HG02973 (cell line): Measurements from ENCODE around the gene CEP112.
"Not testable (repeated sequence)": the region's sequence is repeated elsewhere in the genome, so short reads cannot be mapped to it uniquely, and the experiment has no call there.

ENCODE experiments used
- ATAC-seq: cut with Tn5 transposase; IDR thresholded peaks from one replicate; pipeline ENCODE4 v1.9.1; 2021; ENCODE audit warnings: moderate library complexity; ENCODE audit not compliant: unreplicated experiment

CEP112 gene

DNA sequence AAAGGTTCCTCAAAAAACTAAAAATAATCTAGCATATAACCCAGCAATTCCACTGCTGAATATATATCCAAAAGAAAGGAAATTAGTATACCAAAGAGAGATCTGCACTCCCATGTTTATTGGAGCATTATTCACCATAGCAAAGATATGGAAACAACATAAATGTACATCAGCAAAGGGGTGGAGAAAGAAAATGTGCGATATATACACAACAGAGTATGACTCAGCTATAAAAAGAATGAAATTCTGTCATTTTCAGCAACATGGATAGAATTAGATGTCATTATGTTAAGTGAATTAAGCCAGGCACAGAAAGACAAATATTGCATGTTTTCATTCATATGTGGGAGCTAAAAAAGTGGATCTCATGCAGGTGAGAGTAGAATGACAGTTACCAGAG, 350.8 kb downstream of the CEP112 start:
- no peak for ATAC-seq

DNA sequence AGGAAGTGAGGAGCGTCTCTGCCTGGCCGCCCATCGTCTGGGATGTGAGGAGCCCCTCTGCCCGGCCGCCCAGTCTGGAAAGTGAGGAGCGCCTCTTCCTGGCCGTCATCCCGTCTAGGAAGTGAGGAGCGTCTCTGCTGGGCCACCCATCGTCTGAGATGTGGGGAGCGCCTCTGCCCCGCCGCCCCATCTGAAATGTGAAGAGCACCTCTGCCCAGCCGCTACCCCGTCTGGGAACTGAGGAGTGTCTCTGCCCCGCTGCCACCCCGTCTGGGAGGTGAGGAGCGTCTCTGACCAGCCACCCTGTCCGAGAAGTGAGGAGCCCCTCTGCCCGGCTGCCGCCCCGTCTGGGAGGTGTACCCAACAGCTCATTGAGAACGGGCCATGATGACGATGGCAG, 354.7 kb downstream of the CEP112 start:
- ATAC-seq, result not testable (repeated sequence)

DNA sequence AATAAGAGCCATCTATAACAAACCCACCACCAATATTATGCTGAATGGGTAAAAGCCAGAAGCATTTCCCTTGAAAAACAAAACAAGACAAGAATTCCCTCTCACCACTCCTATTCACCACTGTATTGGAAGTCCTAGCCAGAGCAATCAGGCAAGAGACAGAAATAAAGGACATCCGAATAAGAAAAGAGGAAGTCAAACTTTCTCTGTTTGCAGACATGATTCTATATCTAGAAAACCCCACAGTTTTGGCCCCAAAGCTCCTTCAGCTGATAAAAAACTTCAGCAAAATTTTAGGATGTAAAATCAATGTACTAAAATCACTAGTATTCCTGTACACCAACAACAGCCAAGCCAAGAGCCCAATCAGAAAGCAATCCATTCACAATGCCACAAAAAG, 358.7 kb downstream of the CEP112 start:
- no peak for ATAC-seq

DNA sequence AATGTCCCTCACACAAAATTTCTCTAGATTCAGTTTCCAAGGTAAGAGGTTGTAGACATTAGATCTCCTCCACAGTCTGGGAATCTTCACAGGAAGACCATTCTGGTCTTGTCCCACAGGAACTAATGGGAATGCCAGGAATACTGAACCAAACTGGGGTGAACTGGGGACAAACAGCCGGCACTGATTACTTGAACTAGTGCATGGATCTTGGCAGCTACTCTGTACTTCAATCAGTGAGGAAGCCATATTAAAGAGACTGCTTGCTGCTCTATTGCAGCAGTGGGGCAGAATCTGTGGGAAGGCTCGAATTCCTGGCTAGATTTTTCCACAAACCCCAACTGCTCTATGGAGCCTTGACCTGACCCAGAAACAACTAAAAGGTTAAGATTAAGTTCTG, 361.6 kb downstream of the CEP112 start:
- no peak for ATAC-seq

DNA sequence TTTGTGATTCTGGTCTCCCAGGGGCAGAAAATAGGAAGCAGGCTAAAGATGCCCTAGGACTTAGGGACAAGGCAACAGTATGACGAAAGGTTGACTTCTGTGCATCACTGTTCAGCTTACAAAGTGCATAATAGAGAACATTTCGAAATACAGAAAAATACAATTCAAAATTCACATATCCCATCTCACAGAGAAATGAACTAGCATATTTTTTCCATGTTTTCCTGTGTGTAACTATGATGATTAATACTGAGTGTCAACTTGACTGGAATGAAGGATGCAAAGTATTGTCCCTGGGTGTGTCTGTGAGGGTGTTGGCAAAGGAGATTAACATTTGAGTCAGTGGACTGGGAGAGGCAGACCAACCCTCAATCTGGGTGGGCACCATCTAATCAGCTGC, 365.4 kb downstream of the CEP112 start:
- not testable (repeated sequence) for ATAC-seq

DNA sequence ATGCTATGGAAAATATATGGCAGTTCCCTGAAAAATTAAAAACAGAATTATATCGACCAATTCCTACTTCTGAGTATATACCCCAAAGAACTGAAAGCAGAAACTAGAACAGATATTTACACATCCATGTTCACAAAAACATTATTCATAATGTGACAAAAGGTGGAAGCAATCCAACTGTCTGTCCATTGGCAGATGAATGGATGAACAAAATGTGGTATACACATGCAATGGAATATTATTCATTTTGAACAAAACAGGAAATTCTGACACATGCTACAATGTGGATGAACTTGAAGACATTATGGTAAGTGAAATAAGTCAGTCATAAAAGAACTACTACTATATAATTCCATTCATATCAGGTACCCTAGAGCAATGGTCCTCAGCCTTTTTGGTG, 367.0 kb downstream of the CEP112 start:
- no peak for ATAC-seq

DNA sequence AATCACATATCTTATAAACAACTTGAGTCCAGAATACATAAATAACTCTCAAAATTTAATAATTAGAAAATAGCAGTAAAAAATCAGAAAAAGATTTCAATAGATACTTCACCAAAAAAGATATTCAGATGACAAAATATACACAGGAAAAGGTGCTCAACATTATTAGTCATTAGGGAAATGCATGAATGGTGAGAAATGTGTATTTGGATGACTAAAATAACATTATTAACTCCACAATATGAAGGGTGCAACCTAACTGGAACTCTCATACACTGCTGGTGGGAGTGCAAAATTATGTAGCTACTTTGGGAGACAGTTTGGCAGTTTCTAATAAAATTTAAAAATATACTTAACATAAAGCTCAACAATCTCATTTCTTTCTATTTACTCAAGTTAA, 368.2 kb downstream of the CEP112 start:
- ATAC-seq, result no peak

DNA sequence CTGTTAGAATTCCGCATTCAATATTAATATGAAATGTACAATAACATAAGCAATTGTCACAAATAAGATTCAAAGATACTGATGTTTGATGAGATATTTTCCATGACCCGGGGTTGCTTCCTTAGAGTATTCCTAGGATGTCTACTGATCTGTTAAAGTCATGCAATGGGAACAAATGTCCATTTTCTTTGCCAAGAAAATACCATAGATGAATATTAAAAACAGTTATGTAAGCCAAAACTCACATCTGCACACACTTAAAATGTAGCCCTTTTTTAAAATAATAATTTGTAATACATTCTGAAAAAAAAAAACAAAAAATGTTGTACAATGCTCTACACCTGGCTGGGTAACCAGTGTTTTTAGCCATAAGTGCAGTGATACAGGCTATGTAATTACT, 371.1 kb downstream of the CEP112 start:
- no peak for ATAC-seq

DNA sequence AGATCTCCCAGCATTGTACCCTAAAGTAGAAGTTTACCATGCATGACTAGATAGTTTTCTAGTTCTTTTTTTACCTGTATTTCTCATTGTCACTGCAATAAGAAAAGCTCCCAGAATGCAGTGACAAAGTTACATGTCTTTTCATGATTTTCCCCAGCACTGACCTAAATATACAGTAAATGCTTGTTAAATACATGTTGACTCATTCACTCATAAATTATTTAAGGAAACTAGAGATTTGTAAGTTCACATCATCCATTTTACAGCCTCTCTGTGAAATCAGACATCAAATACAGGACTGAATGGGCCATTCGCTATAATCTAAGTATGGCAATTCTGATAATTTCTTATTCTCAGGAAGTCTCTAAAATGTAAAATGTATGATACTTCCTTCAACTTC, 371.6 kb downstream of the CEP112 start:
- ATAC-seq, result no peak

DNA sequence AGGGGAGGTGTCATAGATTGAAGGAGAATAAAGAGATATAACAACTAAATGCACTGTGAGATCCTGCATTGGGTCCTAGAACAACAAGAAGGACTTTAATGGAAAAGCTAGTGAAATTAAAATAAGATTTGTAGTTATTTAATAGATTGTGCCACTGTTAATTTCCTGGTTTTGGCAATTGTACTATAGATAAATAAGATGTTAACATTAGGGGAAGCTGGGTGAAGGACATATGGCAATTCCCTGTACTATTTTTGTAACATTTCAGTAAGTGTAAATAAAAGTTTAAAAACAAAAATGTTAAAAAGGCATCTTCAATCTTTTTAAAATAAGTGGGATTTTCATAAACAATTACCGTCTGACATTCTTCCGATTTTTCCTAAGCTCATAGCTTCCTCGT, 372.1 kb downstream of the CEP112 start:
- no peak for ATAC-seq

DNA sequence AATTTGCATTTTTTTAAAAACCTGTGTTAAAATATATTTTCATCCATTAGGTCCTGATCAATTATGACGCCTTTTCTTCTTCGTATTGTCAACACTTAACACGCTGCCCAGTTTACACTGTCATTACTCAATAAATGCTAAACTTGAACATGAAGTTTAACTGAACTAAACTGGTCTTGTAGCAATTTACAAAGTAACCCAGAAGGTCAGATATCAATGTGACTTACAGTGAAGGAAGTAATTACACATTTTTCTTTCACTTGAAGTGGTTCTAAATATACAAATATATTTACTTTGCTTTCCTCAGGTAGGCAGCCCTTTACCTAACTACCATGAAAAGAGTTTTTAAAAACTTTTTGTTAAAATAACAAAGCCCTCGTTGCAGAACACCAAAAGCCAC, 374.0 kb downstream of the CEP112 start:
- no peak for ATAC-seq

DNA sequence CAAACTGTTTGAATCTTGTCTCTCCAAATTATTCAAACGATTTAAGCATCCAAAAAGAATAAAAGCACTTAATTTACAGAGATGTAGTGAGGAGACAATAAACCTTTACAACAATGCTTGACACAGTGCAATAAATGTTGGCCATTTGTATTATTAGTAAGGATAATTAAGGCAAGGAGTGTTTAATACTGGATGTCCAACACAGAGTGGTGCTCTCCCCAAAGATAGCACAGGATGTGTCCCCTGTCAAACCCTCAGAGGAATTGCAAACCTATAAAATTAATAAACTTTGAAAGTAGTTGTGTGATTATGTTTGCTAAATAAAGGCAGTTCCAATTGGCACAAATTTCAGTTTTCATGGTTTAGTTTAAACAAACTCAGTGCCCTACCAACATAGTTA, 377.5 kb downstream of the CEP112 start:
- no peak for ATAC-seq

DNA sequence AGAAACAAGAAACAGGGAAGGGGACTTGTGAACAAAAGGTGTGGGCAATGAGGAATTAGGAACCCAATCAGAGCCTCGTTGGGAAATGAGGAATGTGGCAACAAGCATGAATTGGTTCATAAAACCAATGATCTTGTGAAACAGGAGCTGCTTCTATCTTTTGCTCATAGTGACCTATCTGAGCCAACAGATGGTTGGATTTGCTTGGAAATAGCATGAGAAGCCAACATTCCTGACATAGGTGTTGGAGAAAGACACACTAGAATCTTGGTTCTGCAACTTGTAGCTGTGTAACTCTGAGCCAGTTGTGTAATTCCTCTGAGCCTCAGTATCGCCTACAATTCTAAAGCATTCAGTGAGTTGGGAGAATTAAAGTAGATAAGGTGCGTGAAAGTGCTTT, 378.6 kb downstream of the CEP112 start:
- ATAC-seq, result no peak

DNA sequence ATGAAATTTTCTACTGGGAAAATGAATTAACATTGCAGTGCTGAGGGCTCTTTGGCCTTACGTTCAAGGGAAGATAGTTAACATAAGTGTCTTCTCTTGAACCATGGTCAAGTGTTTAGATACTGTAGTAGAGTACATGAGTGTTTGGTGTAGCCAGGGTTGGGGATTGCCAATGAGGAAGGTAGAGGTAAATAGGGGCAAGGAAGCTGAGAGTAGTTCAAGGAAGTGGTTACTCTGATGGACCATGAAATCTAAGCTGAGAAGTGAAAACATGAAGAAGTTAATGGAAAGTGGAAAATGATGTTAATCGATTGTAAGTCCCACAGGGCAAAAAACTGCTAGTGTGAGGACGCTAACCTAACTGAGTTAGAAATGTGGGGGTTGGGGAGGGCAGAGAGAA, 380.9 kb downstream of the CEP112 start:
- ATAC-seq, result no peak

DNA sequence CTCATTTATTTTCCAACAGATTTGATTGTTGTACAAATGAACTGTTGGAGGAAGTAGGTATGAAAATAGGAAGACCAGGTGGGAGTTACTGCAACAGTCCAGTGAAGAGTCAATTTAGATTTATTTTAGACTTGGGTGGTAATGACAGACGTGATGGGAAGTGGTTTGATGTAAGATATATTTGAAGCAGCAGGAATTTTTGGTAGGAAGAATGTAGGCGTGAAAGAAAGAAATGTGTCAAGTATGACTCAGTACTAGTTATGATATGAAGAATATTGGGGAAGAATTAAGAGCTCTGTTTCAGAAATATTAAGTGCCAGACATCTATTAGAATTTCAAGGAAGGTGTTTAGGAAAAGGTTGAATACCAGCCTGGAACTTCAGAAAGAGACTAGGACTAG, 382.6 kb downstream of the CEP112 start:
- no peak for ATAC-seq

DNA sequence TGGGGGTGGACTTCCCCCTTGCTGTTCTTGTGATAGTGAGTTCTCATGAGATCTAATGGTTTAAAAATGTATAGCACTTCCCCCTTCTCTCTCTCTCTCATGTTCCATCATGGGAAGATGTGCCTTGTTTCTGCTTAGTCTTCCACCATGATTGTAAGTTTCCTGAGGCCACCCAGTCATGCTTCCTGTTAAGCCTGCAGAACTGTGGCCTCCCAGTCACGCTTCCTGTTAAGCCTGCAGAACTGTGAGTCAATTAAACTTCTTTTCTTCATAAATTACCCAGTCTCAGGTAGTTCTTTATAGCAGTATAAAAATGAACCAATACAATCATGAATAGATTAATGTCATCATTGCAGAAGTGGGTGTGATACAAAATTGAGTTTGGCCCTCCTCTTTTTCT, 383.4 kb downstream of the CEP112 start:
- ATAC-seq, result not testable (repeated sequence)

DNA sequence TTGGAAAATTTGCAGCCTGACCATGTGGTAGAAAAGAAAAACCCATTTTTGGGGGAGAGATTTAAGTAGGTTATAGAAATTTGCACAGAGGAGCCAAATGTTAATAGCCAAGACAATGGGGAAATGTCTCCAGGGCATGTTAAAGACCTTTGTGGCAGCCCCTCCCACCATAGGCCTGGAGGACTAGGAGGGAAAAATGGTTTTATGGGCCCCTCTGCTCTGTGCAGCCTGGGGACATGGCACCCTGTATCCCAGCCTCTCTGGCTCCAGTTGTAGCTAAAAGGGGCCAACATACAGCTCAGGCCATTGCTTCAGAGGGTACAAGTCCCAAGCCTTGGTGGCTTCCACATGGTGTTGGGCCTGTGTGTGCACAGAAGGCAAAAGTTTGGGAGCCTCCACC, 384.6 kb downstream of the CEP112 start:
- no peak for ATAC-seq

DNA sequence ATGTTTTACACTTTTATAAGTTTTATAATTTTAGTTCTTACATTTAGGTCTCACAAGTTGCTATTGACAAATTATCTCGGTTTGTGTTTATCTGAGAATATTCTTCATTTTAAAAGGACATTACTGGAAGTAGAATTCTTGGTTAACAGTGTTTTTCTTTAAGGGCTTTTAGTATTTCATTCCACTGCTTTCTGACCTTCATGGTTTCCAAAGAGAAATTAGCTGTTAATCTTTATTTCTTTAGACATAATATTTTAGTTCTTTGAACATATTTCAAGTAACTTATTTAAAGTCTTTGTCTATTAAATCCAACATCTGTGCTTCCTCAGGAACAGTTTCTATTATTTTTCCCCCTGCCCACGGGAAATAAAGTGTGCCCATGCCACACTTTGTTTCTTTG, 390.4 kb downstream of the CEP112 start:
- ATAC-seq, result no peak

DNA sequence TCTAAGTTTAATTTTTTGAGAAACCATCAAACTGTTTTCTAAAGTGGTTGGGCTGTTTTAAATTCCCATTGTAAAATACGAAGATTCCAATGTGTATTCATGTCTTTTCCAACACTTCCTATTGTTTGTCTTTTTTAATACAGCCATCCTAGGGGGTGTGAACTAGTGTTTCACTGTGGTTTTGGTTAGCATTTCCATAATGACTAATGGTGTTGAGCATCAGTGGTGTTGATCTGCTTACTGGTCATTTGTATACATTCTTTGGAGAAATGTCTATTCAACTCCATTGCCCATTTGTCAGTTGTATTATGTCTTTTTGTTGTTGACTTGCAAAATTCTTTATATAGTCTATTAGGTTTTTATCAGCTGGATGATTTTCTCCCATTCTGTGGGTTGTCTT, 391.3 kb downstream of the CEP112 start:
- no peak for ATAC-seq

DNA sequence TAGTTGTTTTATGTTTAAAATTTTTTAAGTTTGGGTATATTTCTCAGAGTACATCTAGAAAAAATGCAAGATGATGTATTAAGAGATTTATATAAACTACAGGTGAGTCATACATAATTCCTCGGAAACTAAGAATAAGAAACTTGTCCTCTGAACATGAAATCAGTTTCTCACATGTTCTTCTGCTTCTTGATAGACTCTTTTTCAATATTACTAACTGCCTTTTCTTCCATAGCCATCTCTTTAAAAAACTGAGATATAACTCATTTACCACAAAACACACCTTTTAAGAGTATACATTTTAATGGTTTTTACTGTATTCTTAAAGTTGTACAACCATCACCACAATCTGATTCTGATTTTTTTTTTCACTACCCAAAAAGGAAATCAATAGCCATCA, 392.1 kb downstream of the CEP112 start:
- ATAC-seq, result no peak

DNA sequence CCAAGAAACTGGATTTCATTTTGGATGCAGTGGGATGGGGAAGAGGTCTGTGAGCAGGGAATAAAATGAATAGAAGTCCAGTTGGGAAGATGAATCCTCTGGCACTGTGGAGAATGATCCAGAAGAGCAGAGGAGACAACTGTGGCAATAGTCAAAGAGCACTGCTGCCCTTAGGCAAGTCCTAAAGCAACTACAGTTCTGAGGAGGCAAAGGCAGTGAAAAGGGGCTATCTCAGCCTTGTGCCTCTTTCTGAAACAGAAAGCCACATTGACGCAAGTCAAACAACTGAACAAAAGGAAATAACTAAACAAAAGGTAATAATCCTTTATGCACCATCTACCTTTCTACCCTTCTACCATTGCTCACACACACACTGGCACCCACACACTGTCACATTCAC, 392.5 kb downstream of the CEP112 start:
- no peak for ATAC-seq

DNA sequence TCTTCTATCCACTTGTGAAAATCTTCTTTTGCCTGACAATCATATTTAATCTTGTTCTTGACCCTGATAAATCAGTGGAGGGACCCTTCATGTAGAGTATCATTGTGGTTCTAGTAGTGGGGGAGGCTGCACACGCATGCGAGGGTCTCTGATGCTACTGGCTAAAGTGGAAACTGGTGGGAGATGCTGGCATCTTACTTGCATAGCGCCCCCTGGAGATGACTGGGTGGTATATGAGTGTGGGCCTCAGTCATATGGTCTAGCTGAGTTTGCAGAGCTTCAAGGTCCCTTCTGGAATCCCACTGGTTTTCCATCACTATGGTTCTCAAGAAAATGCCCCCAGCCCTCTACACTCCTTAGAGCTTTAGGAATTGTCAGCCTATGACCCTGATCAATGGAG, 394.1 kb downstream of the CEP112 start:
- no peak for ATAC-seq

DNA sequence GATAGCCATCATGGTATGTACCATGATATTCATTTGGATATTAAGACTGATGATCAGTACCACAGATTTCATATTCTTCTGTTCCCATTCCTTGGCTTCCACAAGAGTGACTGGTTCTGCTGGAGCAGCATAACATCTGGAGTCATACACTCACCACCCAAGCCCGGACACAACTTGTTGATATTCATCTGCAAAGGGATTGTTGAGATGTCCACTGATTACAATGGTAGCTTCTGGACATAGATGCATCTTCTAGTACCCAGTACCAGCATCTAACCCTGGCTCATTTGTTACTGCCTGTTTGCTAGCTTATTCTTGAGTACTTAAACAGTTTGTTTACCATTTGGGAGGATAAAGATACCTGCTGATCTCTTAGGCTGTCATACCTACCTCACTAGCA, 394.8 kb downstream of the CEP112 start:
- no peak for ATAC-seq

DNA sequence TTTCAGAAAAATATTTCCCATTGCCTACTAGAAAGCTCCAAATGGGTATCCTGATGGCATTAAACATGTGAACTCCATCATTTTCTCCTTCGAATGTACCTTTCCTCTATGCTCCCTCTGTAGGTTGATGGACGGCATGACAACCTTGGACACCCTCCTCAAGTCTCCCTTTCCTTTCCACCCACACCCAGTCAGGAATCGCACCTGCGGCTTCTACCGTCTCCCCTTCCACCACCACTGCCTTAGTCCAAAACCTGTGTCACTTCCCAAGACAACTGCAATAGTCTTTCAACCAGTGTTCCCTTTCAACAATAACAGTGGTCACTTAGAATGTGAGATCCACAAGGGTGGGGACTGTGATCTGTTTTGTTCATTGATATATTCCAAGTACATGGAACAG, 397.4 kb downstream of the CEP112 start:
- no peak for ATAC-seq
